OCI-LY3 (cell line): ENCODE data around the gene CCDC92.

Experiments
- EZH2phosphoT487 ChIP-seq: fragments of 200-600 bp; shearing (Covaris generic); IDR thresholded peaks from 2 replicates; pipeline ENCODE4 v1.6.1; 2018; ENCODE audit warnings: antibody characterized with exemption, mixed run types, low read depth
- TF ChIP-seq, protein P1 (sequence below): fragments of 200-600, 300-600 bp; sonication (generic); IDR thresholded peaks from 2 replicates; pipeline ENCODE4 v1.5.1; 2014; ENCODE audit warnings: antibody characterized with exemption, low read length, low read depth

DNA sequence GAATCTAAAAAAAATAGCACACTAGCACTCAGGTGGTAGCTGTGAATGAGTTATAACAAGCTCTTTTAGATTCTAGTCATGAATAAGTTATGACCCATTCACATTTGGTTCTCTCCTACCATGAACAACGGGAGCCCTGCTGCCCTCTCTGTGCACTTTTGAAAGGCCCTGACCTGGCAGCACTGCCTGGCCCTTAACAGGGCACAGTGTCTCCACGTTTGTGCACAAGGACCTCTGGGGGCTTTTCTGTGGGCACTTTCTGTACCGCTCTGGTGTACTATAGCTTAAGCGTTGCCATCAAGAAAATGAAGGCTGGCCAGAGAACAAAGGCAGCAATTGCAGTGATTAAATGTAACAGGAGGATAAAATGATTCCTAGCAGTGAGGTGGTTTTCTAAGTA, 21.2 kb downstream of the CCDC92 start:
- TF ChIP-seq, protein P1, sequence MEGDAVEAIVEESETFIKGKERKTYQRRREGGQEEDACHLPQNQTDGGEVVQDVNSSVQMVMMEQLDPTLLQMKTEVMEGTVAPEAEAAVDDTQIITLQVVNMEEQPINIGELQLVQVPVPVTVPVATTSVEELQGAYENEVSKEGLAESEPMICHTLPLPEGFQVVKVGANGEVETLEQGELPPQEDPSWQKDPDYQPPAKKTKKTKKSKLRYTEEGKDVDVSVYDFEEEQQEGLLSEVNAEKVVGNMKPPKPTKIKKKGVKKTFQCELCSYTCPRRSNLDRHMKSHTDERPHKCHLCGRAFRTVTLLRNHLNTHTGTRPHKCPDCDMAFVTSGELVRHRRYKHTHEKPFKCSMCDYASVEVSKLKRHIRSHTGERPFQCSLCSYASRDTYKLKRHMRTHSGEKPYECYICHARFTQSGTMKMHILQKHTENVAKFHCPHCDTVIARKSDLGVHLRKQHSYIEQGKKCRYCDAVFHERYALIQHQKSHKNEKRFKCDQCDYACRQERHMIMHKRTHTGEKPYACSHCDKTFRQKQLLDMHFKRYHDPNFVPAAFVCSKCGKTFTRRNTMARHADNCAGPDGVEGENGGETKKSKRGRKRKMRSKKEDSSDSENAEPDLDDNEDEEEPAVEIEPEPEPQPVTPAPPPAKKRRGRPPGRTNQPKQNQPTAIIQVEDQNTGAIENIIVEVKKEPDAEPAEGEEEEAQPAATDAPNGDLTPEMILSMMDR, result no peak
- TF ChIP-seq EZH2phosphoT487, result no peak
